HG03342 (cell line): ENCODE results near the gene MLF1.
"Not testable (repeated sequence)": the region's sequence is repeated elsewhere in the genome, so short reads cannot be mapped to it uniquely, and the experiment has no call there.

ENCODE experiments used
- ATAC-seq: cut with Tn5 transposase; IDR thresholded peaks from one replicate; pipeline ENCODE4 v1.9.1; 2021; ENCODE audit warnings: mild to moderate bottlenecking, moderate library complexity; ENCODE audit not compliant: unreplicated experiment

The MLF1 gene, protein sequence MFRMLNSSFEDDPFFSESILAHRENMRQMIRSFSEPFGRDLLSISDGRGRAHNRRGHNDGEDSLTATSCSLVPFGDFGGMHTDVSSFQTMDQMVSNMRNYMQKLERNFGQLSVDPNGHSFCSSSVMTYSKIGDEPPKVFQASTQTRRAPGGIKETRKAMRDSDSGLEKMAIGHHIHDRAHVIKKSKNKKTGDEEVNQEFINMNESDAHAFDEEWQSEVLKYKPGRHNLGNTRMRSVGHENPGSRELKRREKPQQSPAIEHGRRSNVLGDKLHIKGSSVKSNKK

DNA sequence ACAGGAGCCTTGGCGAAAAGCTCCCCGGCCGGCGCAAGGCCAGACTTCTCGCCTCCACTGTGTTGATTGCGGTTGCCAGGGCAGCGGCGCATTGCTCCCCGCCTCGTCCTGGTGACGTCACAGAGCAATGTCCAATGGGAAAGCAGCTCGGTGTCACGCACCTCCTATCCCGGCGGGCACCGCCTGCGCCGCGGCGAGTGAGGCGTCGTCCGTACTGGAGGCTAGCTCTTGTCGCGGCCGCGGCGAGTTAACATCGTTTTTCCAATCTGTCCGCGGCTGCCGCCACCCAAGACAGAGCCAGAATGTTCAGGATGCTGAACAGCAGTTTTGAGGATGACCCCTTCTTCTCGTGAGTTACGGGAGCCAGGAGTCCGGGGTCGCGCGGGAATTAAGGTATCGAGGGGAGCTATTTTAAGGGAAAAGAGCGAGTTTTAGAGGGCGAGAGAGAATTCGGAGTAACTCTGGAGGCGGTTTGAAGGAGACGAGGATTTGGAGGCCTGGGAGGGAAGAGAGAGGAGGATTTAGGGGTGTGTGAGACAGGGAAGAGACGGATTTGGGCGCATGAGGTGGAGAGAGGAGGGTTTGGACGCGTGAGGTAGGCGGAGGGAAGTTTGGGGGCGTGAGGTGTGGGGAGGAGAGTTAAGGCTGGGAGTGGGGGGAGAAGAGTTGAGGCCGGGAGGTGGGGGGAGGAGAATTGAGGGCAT is at the start of gene MLF1:
Gene MLF1 (plus strand): TSS at position 196 of the 704 bp plus-strand sequence. CDS start 107 bp downstream, at position 303.
- ATAC-seq, result peak; percentile 99

DNA sequence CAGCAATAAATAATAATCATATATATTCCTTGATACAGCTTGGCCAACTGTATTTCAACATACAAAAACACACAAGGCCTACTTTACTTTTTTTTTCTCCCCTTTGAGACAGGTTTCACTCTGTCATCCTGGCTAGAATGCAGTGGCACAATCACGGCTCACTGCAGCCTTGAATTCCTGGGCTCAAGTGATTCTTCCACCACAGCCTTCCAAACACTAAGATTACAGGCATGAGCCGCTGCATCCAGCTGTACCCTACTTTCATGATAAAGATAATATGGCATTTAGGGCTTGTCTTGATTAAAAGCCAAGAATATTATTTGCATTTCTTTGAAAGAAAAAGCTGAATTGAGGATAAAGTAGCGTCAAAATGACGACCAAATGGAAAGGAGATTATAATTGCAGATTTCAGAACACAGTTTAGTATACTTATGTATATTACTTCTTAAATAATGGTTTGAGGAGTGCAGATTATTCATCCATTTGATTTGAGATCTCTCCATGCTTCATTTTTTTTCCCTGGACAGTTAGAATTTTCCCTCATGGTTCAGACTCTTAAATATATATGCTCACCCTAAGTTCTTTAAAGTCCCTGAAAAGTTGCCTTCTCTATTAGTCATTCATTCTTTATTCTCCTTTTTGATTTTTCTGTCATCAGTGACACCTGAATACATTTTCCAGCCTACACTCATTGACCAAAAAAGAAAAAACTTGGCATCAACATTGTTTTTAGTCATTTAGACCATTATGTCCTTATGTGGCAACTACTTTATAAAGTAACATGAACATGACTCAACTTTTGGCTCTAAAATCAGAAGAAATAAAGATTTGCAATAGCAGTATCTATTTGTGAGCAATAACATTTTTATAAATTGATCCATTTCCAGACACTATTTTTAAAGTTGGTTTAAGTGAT is 48.5 kb upstream of the MLF1 start:
- ATAC-seq, result no peak

DNA sequence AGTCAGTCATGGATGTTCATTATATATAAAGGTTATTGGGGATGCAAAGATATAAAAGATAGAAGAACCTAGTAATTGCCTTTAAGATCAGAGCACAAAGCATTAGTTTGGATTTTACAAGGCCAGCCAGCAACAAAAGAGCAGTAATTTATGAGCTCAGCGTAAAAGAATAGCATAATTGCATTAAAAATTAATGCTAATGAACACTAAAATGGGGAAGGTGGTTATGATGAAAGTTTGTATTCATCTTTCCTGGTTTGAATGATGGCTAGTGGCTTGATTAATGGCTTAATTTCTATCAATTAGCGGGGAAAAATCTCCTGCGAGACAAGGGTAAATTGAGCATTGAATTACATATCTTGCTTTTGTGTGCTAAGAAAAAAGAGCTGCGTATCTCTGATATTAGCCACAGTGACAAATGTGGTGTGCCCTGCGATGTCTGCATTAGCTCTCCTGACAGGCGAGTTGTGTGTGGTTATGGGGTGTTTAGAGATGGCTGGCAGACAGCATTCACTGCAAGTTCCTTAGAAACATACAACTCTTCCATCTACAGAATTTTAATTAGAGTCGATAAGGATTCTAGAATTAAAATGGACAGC is 42.8 kb upstream of the MLF1 start:
- ATAC-seq, result no peak

DNA sequence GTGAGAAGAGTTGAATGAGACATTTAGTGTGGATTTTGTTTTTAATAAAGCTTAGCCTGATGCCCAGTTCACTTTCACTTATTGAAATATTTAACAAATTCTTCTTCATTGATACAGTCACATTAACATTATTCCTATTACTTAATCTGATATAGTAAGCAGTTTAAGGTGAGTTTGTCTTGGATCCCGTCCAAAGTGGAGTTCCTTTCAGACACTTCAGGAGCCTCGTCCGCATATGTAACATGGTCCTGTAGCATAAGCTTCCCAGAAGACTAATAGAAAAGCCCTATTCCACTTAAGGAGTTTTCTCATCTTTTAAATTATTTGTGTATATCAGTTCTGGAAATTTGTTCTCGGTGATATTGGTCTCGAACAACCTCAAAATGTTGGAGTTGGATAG is 39.7 kb upstream of the MLF1 start:
- no peak for ATAC-seq

DNA sequence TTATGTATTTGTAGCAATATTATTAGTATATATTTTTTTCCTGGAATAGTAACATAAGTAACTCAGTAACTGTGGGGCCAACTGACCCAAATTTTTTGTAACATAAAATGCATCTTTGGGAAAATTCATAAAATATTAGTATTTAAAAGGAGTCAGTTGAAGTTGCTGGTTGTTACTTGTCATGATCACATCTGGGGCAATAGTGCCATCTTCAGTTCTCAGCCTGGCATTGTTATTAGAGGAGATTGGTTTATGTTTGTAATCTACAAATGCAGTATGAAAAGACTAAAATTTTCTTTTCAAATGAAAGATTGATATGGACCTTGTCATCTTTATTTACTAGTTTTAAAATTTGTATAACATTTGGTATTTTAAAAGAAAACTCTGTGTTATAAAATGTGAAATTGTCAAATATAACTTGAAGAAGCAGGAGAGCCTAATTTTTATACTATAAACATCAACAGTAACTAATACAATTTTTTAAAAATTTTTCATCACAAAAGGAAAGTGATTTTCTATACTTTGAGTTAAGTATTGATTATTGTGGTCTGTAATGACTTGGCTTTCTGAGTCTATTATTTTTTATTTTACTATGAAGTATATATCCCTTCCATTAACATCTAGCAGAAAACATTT is 38.8 kb upstream of the MLF1 start:
- ATAC-seq, result peak; percentile 58

DNA sequence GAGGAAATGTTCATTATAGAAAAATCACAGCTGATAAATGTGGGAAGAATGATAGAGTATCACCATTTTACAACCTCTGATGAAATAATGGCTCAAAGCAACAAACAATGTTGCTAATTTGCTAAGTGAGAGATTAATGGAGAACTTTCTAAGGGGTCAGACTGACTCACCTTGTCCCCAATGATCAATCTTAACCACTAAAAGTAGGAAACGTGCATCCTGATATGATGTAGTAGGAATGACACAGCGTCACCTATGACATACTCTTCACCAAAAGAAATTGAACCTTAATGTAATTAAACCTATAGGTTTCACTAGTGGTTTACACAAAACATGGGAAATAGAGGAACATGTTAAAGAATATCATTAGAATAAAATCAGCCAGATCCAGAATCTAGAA is 35.1 kb upstream of the MLF1 start:
- no peak for ATAC-seq

DNA sequence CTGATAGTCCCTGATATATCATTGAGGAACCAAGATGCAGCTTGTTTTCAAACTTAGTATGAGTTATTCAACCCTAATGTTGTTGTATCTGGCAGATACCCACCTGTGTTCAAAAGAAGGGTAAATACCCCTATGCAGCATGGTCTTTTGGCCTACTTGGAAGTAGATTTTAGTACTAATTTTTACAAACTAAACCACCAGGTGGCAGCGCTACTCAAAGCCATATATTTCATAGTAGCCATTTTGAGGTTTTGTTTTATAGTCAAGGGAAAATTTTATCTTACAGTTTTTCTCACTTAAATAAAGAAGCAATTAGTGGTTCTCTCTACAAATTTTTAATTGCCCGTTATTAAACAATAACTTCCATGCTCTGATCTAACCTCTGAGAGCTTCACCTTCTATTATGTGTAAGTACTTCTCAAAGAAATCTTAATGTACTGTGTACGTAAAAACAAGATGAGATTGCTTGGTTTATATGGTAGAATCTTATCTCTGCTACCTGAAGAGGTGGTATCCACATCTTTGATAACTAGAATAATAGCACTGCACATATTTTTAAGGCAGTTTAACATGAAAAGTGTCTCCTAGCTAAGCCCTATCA is 31.5 kb upstream of the MLF1 start:
- ATAC-seq, result peak; percentile 69

DNA sequence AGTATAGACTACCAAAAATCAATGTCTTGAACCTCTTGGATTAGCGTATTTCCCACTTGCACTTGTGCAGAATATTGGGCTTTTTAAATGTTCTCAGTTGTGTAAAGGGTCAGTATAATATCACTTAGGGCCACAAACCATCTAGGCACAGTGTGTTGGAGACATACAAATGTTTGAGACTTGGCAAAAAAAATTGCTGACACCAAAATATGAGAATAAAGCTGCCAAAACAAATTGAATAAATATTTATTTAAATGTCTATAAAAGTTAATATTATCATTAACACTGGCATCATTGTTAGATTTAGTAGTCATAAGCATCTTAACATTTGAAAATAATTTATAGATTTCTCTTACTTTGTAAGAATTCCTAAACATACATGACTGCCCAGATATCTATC is 30.9 kb upstream of the MLF1 start:
- no peak for ATAC-seq

DNA sequence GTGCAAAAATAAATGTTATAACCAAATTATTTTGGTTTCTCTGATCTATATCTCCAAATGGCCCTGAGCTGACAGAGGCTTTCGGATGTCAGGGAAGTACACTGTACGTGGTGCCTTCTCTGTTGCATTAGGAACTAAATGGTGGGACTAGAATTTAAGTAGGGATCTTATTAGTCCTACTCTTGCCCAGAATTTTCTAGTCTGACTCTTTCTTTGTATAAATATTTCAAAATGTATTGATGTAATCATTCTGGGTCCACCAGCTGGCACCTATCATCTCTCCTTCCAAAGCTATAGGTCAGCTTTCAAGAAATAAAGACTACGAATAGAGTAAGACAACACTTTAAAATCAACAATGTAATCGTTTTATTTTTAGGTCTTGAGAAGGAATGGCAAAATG is 22.3 kb upstream of the MLF1 start:
- ATAC-seq, result no peak

DNA sequence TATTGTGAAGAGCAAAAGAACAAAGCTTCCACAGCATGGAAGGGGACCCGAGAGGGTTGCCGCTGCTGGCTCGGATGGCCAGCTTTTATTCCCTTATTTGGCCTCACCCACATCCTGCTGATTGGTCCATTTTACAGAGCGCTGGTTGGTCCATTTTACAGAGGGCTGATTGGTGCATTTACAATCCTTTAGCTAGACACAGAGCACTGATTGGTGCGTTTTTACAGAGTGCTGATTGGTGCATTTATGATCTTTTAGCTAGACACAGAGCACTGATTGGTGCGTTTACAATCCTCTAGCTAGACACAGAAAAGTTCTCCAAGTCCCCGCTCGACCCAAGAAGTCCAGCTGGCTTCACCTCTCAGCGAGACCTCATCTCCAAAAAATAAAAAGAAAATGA is 21.1 kb upstream of the MLF1 start:
- ATAC-seq, result not testable (repeated sequence)

DNA sequence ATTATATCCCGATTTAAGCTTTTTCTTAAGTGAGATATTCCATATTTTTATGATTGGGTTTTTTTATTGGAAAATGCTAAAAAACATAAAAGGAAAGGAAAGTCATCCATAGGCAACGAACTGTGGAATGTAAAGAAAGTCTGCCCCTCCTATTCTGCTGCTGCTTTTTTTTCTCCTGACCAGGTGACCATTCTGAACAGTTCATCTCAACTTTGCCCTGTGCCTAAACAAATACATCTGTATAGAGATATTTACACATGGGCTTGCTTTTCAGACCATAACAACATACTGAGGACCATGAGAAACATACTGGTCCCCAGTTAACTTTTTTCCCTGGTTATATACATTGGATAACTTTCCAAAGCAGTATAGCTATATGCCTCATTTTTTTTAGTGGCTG is 18.9 kb upstream of the MLF1 start:
- ATAC-seq, result no peak

DNA sequence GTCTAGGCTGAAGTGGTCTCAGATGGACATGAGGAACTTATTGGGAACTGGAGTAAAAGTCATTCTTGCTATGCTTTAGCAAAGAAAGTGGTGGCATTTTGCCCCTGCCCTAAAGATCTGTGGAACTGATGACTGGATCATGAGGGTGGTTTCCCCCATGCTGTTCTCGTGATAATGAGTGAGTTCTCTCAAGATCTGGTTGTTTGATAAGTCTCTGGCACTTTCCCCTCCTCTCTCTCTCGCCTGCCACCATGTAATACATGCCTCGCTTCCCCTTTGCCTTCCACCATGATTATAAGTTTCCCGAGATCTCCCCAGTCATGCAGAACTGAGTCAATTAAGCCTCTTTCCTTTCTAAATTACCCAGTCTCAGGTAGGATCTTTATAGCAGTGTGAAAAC is 11.5 kb upstream of the MLF1 start:
- ATAC-seq, result no peak

DNA sequence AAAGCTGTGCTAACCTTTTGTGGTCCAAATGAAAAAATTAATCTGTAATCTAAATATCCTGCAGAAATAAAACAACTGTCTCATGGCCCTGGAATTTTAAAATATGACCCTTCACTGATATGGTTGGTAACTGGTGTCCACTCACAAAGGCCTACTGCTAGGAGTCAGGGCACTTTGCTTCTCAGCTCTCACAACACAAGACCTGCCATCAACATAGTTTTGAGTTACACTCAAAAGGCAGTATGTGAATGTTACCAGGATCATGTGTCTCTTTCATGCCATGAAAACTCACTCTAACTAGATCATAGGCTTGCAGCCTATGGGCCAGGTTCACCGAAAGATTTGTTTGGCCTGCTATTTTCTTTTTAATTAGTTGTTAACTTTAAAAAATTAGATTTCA is 10.0 kb upstream of the MLF1 start:
- ATAC-seq, result no peak

DNA sequence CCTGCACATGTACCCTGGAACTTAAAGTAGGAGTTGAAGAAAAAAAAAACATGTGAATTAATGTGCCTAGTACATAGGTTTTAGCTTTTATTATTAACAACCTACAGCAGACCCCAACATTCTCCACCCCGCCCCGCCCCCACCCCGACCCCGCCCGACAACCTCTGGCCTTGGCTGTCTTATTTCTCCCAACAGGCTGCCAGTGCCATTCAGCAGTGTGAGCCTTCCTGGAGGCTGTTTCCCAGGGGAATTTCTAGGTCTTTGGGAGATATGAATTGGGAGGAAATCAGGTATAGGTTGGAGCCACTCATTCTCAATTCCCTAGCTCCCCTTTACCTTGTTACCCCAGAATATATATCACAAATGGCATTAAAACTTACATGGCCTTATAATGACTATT is 8.3 kb upstream of the MLF1 start:
- ATAC-seq, result no peak

DNA sequence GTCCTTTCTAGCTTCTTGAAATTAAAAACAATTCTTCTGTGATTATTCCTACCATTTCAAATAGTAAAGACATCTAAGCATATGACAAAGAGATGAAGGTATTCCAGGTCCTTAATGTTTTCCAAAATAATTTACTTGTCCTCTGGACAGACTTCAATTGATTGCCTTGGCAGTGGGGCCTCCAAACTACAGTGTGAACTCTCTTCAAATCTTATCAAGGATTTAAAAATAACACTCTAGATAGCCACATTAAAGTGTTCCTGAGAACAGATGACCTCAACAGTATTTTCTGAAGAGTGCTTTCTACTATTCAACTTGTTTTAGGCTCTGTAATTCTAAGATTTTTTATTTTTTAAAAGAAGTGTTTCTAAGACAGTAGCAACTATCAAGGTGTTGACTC is 7.9 kb upstream of the MLF1 start:
- ATAC-seq, result no peak

DNA sequence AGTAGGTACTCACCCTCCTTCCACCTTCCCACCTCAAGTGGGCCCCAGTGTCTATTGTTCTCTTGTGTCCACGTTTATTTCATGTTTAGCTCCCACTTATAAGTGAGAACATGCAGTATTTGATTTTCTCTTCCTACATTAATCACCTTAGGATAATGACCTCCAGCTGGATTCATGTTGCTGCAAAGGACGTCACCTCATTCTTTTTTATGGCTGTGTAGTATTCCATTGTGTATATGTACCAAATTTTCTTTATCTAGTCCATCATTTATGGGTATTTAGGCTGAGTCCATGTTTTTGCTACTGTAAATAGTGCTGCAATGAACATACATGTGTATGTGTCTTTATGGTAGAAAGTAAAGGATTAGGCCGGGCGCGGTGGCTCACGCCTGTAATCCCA is 5.9 kb upstream of the MLF1 start:
- ATAC-seq, result no peak

DNA sequence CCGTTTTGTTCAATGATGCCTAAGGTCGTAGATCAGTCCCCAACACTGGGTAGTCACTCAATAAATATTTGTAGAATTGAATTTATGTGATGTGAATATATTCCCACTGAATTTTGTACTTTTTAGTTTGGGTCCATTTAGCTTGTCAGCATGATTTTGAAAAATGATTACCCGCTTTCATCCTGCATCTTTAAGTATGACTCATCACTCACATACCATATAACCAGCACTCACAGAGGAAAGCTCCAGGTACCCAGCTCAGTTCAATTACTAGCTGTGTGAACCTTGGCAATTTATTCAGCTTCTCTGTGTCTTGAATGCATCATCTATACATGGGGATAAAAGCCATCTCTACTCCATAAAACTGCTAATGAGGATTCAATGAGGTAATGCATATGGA is 2.2 kb upstream of the MLF1 start:
- ATAC-seq, result no peak

DNA sequence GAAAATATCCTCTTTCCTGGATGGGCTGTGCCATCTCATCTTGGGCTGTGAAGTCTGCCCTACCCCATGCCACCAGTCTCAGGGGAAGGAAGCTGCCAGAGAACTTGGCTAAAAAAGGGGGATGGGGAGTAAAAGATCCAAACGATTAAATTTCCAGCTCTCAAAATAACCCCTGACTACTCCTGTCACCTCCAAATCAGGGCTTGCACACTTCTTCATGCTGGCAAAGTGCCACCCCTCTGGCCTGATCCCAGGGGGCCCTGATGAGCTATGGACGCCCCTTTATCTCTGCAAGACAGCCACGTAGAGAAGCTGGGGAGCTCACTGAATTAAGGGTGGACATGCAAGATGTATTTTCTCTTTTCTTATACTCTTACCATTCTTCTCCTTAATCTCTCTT is 1.2 kb upstream of the MLF1 start:
- no peak for ATAC-seq

DNA sequence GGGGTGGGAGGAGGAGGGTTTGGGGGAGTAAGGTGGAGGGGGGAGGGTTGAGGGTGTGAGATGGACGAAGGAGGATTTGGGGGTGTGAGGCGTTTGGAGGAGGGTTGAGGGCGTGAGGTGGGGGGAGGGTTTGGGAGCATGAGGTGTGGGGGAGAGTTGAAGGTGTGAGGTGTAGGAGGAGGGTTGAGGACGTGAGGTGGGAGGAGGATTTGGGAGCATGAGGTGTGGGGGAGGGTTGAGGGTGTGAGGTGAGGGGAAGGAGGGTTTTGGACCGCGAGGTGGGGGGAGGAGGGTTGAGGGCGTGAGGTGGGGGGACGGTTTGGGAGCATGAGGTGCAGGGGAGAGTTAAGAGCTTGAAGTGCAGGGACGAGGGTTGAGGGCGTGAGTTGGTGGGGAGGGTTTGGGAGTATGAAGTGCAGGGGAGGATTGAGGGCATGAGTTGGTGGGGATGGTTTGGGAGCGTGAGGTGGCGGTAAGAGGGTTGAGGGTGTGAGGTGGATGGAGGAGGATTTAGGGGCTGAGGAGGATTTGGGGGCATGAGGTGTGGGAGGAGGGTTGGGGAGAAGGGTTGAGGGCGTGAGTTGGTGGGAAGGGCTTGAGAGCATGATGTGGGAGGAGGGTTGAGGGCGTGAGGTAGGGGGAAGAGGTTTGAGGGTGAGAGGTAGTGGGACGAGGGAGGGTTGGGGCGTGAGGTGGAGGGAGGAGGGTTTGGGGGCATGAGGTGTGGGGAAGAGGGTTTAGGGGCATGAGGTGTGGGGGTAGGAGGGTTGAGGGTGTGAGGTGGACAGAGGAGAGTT is 1.2 kb downstream of the MLF1 start:
- ATAC-seq, result no peak

DNA sequence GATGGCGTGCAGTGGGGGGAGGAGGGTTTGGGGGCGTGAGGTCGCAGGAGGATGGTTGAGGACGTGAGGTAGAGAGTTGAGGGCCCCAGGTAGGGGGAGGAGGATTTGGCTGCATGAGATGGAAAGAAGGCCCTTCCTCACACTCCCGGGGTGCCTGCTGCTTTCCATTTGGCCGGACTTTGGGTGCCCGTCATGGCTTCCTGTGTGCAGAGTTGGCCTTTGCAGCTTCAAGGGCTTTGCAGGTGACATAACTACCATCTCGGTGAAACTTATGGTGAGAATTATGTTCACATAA is 1.7 kb downstream of the MLF1 start:
- no peak for ATAC-seq
